GM23338 (cell line): ENCODE data around the gene LRMDA. TPM values are rescaled to one million over a fixed set of nuclear protein-coding genes. Genes with fewer than 3 reads are reported as not detected.
"Not testable (repeated sequence)": the region's sequence is repeated elsewhere in the genome, so short reads cannot be mapped to it uniquely, and the experiment has no call there.

Experiments
- ATAC-seq: fragments of 200-7000 bp; cut with Tn5 transposase; 3 replicates; pipeline ENCODE4 v1.9.1; 2020
- DNase-seq: peaks from one replicate; pipeline ENCODE4 v3.0.0-alpha.2; 2015; ENCODE audit warnings: low spot score
- H2AFZ ChIP-seq: fragments of 200-600 bp; sonication (generic); 2 replicates; pipeline ENCODE4 v1.8.0; 2016; ENCODE audit warnings: antibody characterized with exemption, mild to moderate bottlenecking, moderate library complexity
- H3F3A ChIP-seq: fragments of 200-600 bp; sonication (generic); replicated peaks from 2 replicates; pipeline ENCODE4 v1.8.0; 2017; ENCODE audit warnings: antibody characterized with exemption, mixed run types, low read depth
- H3K27ac ChIP-seq: fragments of 200-600 bp; sonication (generic); 2 replicates; pipeline ENCODE4 v1.6.1; 2016; ENCODE audit warnings: low read depth
- H3K27me3 ChIP-seq: fragments of 200-600 bp; sonication (generic); 2 replicates; pipeline ENCODE4 v1.8.0; 2016; ENCODE audit warnings: mild to moderate bottlenecking, mixed run types, moderate library complexity; ENCODE audit not compliant: insufficient read depth
- H3K36me3 ChIP-seq: fragments of 200-600 bp; sonication (generic); 2 replicates; pipeline ENCODE4 v1.8.0; 2016; ENCODE audit warnings: mild to moderate bottlenecking; ENCODE audit not compliant: insufficient read depth
- H3K4me1 ChIP-seq: fragments of 200-600 bp; sonication (generic); 2 replicates; pipeline ENCODE4 v1.8.0; 2016; ENCODE audit warnings: mild to moderate bottlenecking, moderate library complexity; ENCODE audit not compliant: insufficient read depth
- H3K4me2 ChIP-seq: fragments of 200-600 bp; sonication (generic); 2 replicates; pipeline ENCODE4 v1.7.1; 2017; ENCODE audit warnings: mixed run types
- H3K4me3 ChIP-seq: fragments of 200-600 bp; sonication (generic); 2 replicates; pipeline ENCODE4 v1.6.1; 2016; ENCODE audit warnings: mixed run types
- H3K79me2 ChIP-seq: fragments of 200-600 bp; sonication (generic); replicated peaks from 2 replicates; pipeline ENCODE4 v1.8.0; 2017; ENCODE audit warnings: mild to moderate bottlenecking; ENCODE audit not compliant: insufficient read depth
- H3K9me2 ChIP-seq: fragments of 200-600 bp; sonication (generic); 2 replicates; pipeline ENCODE4 v1.8.0; 2017; ENCODE audit not compliant: insufficient read depth
- H4K20me1 ChIP-seq: fragments of 200-600 bp; sonication (generic); replicated peaks from 2 replicates; pipeline ENCODE4 v1.8.0; 2017; ENCODE audit warnings: mild to moderate bottlenecking; ENCODE audit not compliant: insufficient read depth
- H3K27ac Mint-ChIP-seq: 2 replicates; pipeline ENCODE4 v1.8.0; 2020; ENCODE audit warnings: inconsistent platforms, mild to moderate bottlenecking, moderate library complexity, mixed read lengths
- H3K27me3 Mint-ChIP-seq: 3 replicates; pipeline ENCODE4 v1.8.0; 2022; ENCODE audit warnings: low read depth, mild to moderate bottlenecking, moderate library complexity, mixed read lengths, inconsistent platforms; ENCODE audit not compliant: insufficient read depth, poor library complexity
- H3K36me3 Mint-ChIP-seq: 3 replicates; pipeline ENCODE4 v1.8.0; 2021; ENCODE audit warnings: low read depth, mild to moderate bottlenecking, inconsistent platforms, moderate library complexity, mixed read lengths
- H3K4me1 Mint-ChIP-seq: 3 replicates; pipeline ENCODE4 v1.8.0; 2020; ENCODE audit warnings: mild to moderate bottlenecking, inconsistent platforms, mixed read lengths
- H3K4me3 Mint-ChIP-seq: 3 replicates; pipeline ENCODE4 v1.8.0; 2021; ENCODE audit warnings: moderate library complexity, mild to moderate bottlenecking, inconsistent platforms, mixed read lengths
- H3K9me3 Mint-ChIP-seq: 3 replicates; pipeline ENCODE4 v1.8.0; 2020; ENCODE audit warnings: moderate library complexity, mild to moderate bottlenecking, inconsistent platforms, mixed read lengths
- CTCF ChIP-seq, 2 experiments: fragments of 200-600 bp in 1 of 2; sonication (generic) in 1 of 2; conservative IDR thresholded peaks; 2 replicates each; pipeline versions ENCODE4 v1.5.1 to v1.6.1; 2016 to 2017; ENCODE audit warnings: antibody characterized with exemption in 2 of 2, low read depth in 2 of 2, mild to moderate bottlenecking in 2 of 2, moderate library complexity in 1 of 2
- EZH2 ChIP-seq: fragments of 200-600 bp; sonication (generic); IDR thresholded peaks from one replicate; pipeline ENCODE4 v1.8.0; 2017; ENCODE audit warnings: antibody characterized with exemption, mild to moderate bottlenecking, low read depth; ENCODE audit not compliant: unreplicated experiment
- EZH2phosphoT487 ChIP-seq: fragments of 200-600 bp; sonication (generic); IDR thresholded peaks from one replicate; pipeline ENCODE4 v1.8.1; 2018; ENCODE audit warnings: antibody characterized with exemption; ENCODE audit not compliant: unreplicated experiment
- POLR2AphosphoS5 ChIP-seq: IDR thresholded peaks from 2 replicates; pipeline ENCODE4 v1.6.1; 2016; ENCODE audit warnings: antibody characterized with exemption, low read depth
- REST ChIP-seq: IDR thresholded peaks from one replicate; pipeline ENCODE4 v1.6.1; 2018; ENCODE audit warnings: antibody characterized with exemption; ENCODE audit not compliant: unreplicated experiment
- polyA plus RNA-seq: library from polyadenylated mRNA; unstranded; fragments of >200 nt; fragmentation: Nextera tagmentation; extraction: Ambion mirVana; gene quantifications from 2 replicates; pipeline ENCODE4 v1.2.1, GENCODE V29; 2016
- total RNA-seq: library from RNA; depleted of rRNA; stranded (reverse); fragments of >200 nt; shearing (Covaris generic); gene quantifications from 2 replicates; pipeline ENCODE4 v1.2.3, GENCODE V29; 2014

LRMDA gene
- total and polyA plus RNA-seq, 2 experiments from 2014 or later, result 0.90 to 1.8 TPM

- no peak for ATAC-seq
- H3K27me3 ChIP-seq, result no peaks in the 10 kb centered on the region
- H3K4me1 Mint-ChIP-seq, result no peaks in the 10 kb centered on the region
- H3K79me2 ChIP-seq, result no peaks in the 10 kb centered on the region
- H3K27ac Mint-ChIP-seq, result no peak overlapping the region
- H3K36me3 ChIP-seq, result no peaks in the 10 kb centered on the region
- no peaks in the 10 kb centered on the region for H3K36me3 Mint-ChIP-seq
- H3K4me3 ChIP-seq, result no peak overlapping the region
- H3K4me1 ChIP-seq, result no peaks in the 10 kb centered on the region
- no peaks in the 10 kb centered on the region for H4K20me1 ChIP-seq
- H3K4me3 Mint-ChIP-seq, result no peak overlapping the region
- H3K27ac ChIP-seq, result no peak overlapping the region
- no peak for TF ChIP-seq EZH2phosphoT487
- H3F3A ChIP-seq, result no peaks in the 10 kb centered on the region
- no peaks in the 10 kb centered on the region; the same call in 1 of the 2 replicates for H3K9me2 ChIP-seq
- no peak overlapping the region for H2AFZ ChIP-seq
- H3K27me3 Mint-ChIP-seq, result no peaks in the 10 kb centered on the region
- DNase-seq, result no peak
- H3K4me2 ChIP-seq, result no peak overlapping the region
- no peaks in the 10 kb centered on the region; the same call in 2 of the 3 replicates for H3K9me3 Mint-ChIP-seq
These were observed 708.0 kb downstream of the LRMDA start for GRCh38 chr10:76139431-76139830.

- no peaks in the 10 kb centered on the region for H3F3A ChIP-seq
- Mint-ChIP-seq H3K27ac (no peak overlapping the region), H3K4me1 (no peaks in the 10 kb centered on the region), H3K9me3 (peaks cover 4% of the 10 kb centered on the region; the same call in 2 of the 3 replicates), H3K36me3 (no peaks in the 10 kb centered on the region), H3K4me3 (no peak overlapping the region), H3K27me3 (no peaks in the 10 kb centered on the region)
- DNase-seq (no peak), ATAC-seq (no peak)
- no peak overlapping the region for H3K27ac ChIP-seq
- H3K9me2 ChIP-seq, result no peaks in the 10 kb centered on the region; the same call in 1 of the 2 replicates
- no peaks in the 10 kb centered on the region for H3K36me3 ChIP-seq
- no peak for TF ChIP-seq REST
- TF ChIP-seq POLR2AphosphoS5, result no peak
- TF ChIP-seq EZH2, result no peak
- TF ChIP-seq CTCF (conservative IDR thresholded peaks at IDR 0.05; ENCODE audit: low read depth in 2 of 2), result no peak
- H3K79me2 ChIP-seq, result no peaks in the 10 kb centered on the region
- H3K4me3 ChIP-seq, result no peak overlapping the region
- H3K4me1 ChIP-seq, result no peaks in the 10 kb centered on the region
- H3K4me2 ChIP-seq, result no peak overlapping the region
- no peaks in the 10 kb centered on the region for H3K27me3 ChIP-seq
- H2AFZ ChIP-seq, result no peak overlapping the region
- H4K20me1 ChIP-seq, result no peaks in the 10 kb centered on the region
These were observed 710.0 kb downstream of the LRMDA start for GRCh38 chr10:76141376-76141775.

GRCh38 chr10:76148217-76148616 lies 716.8 kb downstream of the LRMDA start:
- H3K4me3 ChIP-seq, H3K4me3 Mint-ChIP-seq, H3F3A ChIP-seq, H4K20me1 ChIP-seq, H3K27ac Mint-ChIP-seq, H3K27me3 Mint-ChIP-seq, H3K4me2 ChIP-seq, H2AFZ ChIP-seq, DNase-seq, H3K36me3 ChIP-seq, H3K9me2 ChIP-seq, H3K79me2 ChIP-seq, H3K27me3 ChIP-seq, H3K27ac ChIP-seq, ATAC-seq: not testable (repeated sequence)
- Mint-ChIP-seq H3K4me1 (peaks cover 24% of the 10 kb centered on the region), H3K9me3 (peaks cover 51% of the 10 kb centered on the region), H3K36me3 (peaks cover 38% of the 10 kb centered on the region)
- H3K4me1 ChIP-seq, result peaks cover 25% of the 10 kb centered on the region
